Measurements from ENCODE around the gene ELAC2. TPM values are rescaled to one million over a fixed set of nuclear protein-coding genes. Genes with fewer than 3 reads are reported as not detected.

Gene ELAC2
- total RNA-seq, 2 donors from 2014 or later: 66.9 to 104 TPM

Other genes starting within 250 kb of the ELAC2 start
- gene ARHGAP44, start 228.5 kb downstream of the ELAC2 start, total RNA-seq: 10 to 100 TPM in 1 of 2 donors, 1 to 10 TPM in 1; 7.5 to 15.7 TPM